OCI-LY3 (cell line): ENCODE results near the gene L3HYPDH.

Experiments
- H2AFZ ChIP-seq: fragments of 200-600, 300-600 bp; shearing (Covaris generic); 2 replicates; pipeline ENCODE4 v1.6.0; 2014; ENCODE audit warnings: antibody characterized with exemption, low read depth, low read length
- H3K27ac ChIP-seq: fragments of 200-600, 300-600 bp; sonication (generic); 2 replicates; pipeline ENCODE4 v1.5.1; 2014; ENCODE audit warnings: mild to moderate bottlenecking, low read length, moderate library complexity, mixed read lengths
- H3K27me3 ChIP-seq: fragments of 200-600, 300-600 bp; sonication (generic); 2 replicates; pipeline ENCODE4 v1.6.1; 2014; ENCODE audit warnings: low read depth, low read length, mixed read lengths
- H3K36me3 ChIP-seq: fragments of 200-600, 300-600 bp; sonication (generic); replicated peaks from 2 replicates; pipeline ENCODE3; 2014; ENCODE audit warnings: low read depth, low read length, mixed read lengths
- H3K4me1 ChIP-seq: fragments of 300-600, 200-600 bp; sonication (generic); 2 replicates; pipeline ENCODE4 v1.6.1; 2014; ENCODE audit warnings: low read length, mixed read lengths
- H3K4me2 ChIP-seq: fragments of 200-600, 300-600 bp; sonication (generic); 2 replicates; pipeline ENCODE4 v1.6.1; 2014; ENCODE audit warnings: low read length, mixed read lengths
- H3K4me3 ChIP-seq: fragments of 300-600, 200-600 bp; sonication (generic); 2 replicates; pipeline ENCODE4 v1.5.1; 2014; ENCODE audit warnings: antibody characterized with exemption, mild to moderate bottlenecking, low read length, moderate library complexity
- H3K79me2 ChIP-seq: fragments of 300-600, 200-600 bp; shearing (Covaris generic); 2 replicates; pipeline ENCODE4 v1.6.1; 2014; ENCODE audit warnings: mild to moderate bottlenecking, low read length, mixed read lengths
- H3K9ac ChIP-seq: fragments of 300-600, 200-600 bp; shearing (Covaris generic); 2 replicates; pipeline ENCODE4 v1.6.0; 2014; ENCODE audit warnings: mild to moderate bottlenecking, low read length, moderate library complexity
- H3K9me3 ChIP-seq: fragments of 200-600, 300-600 bp; shearing (Covaris generic); 2 replicates; pipeline ENCODE4 v1.6.1; 2014; ENCODE audit warnings: low read length, mixed read lengths; ENCODE audit not compliant: insufficient read depth
- H4K20me1 ChIP-seq: fragments of 200-600, 300-600 bp; sonication (generic); 2 replicates; pipeline ENCODE4 v1.6.1; 2016; ENCODE audit warnings: low read length, mixed read lengths; ENCODE audit not compliant: insufficient read depth
- CTCF ChIP-seq: fragments of 200-600, 300-600 bp; sonication (generic); IDR thresholded peaks from 2 replicates; pipeline ENCODE4 v1.5.1; 2014; ENCODE audit warnings: antibody characterized with exemption, low read length, low read depth
- EZH2phosphoT487 ChIP-seq: fragments of 200-600 bp; shearing (Covaris generic); IDR thresholded peaks from 2 replicates; pipeline ENCODE4 v1.6.1; 2018; ENCODE audit warnings: antibody characterized with exemption, mixed run types, low read depth

The L3HYPDH gene

GRCh38 chr14:59483363-59483762, 845 bp downstream of the L3HYPDH start:
- H3K79me2 ChIP-seq: peaks cover 42% of the 10 kb centered on the region

GRCh38 chr14:59482541-59483331, 1.5 kb downstream of the L3HYPDH start:
- no peak for TF ChIP-seq CTCF
- no peak for TF ChIP-seq EZH2phosphoT487
- Histone ChIP-seq H3K27ac (no peak overlapping the region), H3K27me3 (no peaks in the 10 kb centered on the region), H3K9ac (peak overlapping the region; percentile 84), H3K4me3 (peak overlapping the region; percentile 88), H4K20me1 (peaks cover 6% of the 10 kb centered on the region), H3K36me3 (peaks cover 7% of the 10 kb centered on the region), H3K4me1 (peaks cover 14% of the 10 kb centered on the region), H3K9me3 (no peaks in the 10 kb centered on the region), H3K79me2 (peaks cover 42% of the 10 kb centered on the region), H2AFZ (no peak overlapping the region), H3K4me2 (peak overlapping the region; percentile 87)

More at GRCh38 chr14:59483363-59483762, 845 bp downstream of the L3HYPDH start:
- H3K4me3 ChIP-seq: peak overlapping the region; percentile 88
- H2AFZ ChIP-seq: peak overlapping the region; percentile 81; the same call in 1 of the 2 replicates
- peak overlapping the region; percentile 84 for H3K9ac ChIP-seq
- H3K4me1 ChIP-seq: peaks cover 14% of the 10 kb centered on the region
- 0 out of 2 replicates have a peak overlapping the region, but pooled peaks have one; percentile 36 for H3K27ac ChIP-seq
- H3K9me3 ChIP-seq: no peaks in the 10 kb centered on the region
- peaks cover 6% of the 10 kb centered on the region for H4K20me1 ChIP-seq
- H3K27me3 ChIP-seq: no peaks in the 10 kb centered on the region
- H3K36me3 ChIP-seq: peaks cover 12% of the 10 kb centered on the region
- peak overlapping the region; percentile 87 for H3K4me2 ChIP-seq
- TF ChIP-seq EZH2phosphoT487: no peak
- no peak for TF ChIP-seq CTCF

GRCh38 chr14:59481871-59482540, 2.2 kb downstream of the L3HYPDH start:
- Histone ChIP-seq H2AFZ (no peak overlapping the region), H3K4me2 (peak overlapping the region; percentile 87; the same call in 1 of the 2 replicates), H3K4me3 (no peak overlapping the region), H3K27me3 (no peaks in the 10 kb centered on the region), H3K4me1 (peaks cover 14% of the 10 kb centered on the region), H3K36me3 (peaks cover 5% of the 10 kb centered on the region), H4K20me1 (peaks cover 6% of the 10 kb centered on the region), H3K79me2 (peaks cover 42% of the 10 kb centered on the region), H3K27ac (no peak overlapping the region), H3K9ac (no peak overlapping the region), H3K9me3 (no peaks in the 10 kb centered on the region)
- TF ChIP-seq EZH2phosphoT487: no peak
- no peak for TF ChIP-seq CTCF

GRCh38 chr14:59481407-59481806, 2.8 kb downstream of the L3HYPDH start:
- no peak overlapping the region for H3K4me2 ChIP-seq
- H3K4me3 ChIP-seq: no peak overlapping the region
- no peaks in the 10 kb centered on the region for H3K9me3 ChIP-seq
- H3K27ac ChIP-seq: no peak overlapping the region
- TF ChIP-seq CTCF: no peak
- TF ChIP-seq EZH2phosphoT487: no peak
- H3K9ac ChIP-seq: no peak overlapping the region
- H3K4me1 ChIP-seq: peaks cover 14% of the 10 kb centered on the region
- peaks cover 10% of the 10 kb centered on the region for H3K36me3 ChIP-seq
- peaks cover 40% of the 10 kb centered on the region for H3K79me2 ChIP-seq
- no peaks in the 10 kb centered on the region for H3K27me3 ChIP-seq
- H2AFZ ChIP-seq: no peak overlapping the region
- H4K20me1 ChIP-seq: peaks cover 6% of the 10 kb centered on the region
